Measurements from ENCODE around the gene TMEM167A. TPM values are rescaled to one million over a fixed set of nuclear protein-coding genes. Genes with fewer than 3 reads are reported as not detected.

TMEM167A gene
- total RNA-seq, 1 experiment from 2014 or later: 59.0 TPM

DNA sequence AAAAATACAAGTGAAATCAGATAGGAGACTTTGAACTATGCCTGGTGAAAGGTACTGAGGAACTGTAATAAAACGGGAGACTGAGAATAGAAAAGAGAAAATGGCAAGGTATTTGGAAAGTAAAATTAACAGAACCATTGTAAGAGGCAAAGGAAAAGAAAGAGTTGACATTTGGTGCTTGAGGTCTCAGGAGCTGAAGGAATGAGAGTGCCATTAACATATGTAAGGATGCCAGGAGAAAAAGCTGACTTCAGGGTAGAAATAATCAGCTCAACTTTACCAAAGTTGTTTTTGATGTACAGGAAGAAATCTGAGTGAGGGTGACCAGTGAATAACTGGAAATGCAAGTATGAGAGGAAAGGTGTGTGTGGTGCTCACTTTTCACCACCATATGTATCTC, 69.4 kb downstream of the TMEM167A start:
- no peak for DNase-seq (ENCODE audit: low read depth)
- in situ Hi-C loops (cut with HindIII; ENCODE audit: low pct_unique_long_range_greater_than_20kb, low sequenced_read_pairs): no loop called here

DNA sequence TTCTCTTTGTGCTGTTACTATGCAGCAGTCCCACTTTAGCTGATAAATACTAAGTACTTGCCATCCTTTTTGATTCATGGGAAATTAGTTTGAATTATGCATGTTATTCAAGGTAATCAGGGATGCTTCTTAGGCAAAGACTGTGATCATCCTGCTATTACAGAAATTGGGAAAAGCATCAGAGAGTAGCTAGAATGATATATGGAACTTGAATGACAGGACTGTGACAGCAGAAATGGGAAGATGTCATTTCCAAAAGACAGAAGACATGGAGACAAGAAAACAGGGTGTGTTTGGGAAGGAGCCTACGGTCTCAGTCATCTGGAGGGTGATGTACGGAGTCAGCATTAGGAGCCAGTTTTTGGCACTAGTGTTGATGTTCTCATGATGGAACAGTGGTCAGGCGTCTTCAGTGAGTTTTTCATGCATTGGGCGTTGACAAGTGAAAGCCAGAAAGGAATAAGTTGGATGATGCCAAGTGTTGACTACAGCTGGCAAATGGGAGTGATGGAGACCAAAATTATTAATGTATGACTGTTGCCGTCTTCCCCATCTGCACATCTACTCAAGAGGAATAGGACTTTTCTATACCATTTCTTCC, 70.4 kb downstream of the TMEM167A start:
- in situ Hi-C loops (cut with HindIII; ENCODE audit: low pct_unique_long_range_greater_than_20kb, low sequenced_read_pairs): no loop called here
- DNase-seq (ENCODE audit: low read depth): no peak

DNA sequence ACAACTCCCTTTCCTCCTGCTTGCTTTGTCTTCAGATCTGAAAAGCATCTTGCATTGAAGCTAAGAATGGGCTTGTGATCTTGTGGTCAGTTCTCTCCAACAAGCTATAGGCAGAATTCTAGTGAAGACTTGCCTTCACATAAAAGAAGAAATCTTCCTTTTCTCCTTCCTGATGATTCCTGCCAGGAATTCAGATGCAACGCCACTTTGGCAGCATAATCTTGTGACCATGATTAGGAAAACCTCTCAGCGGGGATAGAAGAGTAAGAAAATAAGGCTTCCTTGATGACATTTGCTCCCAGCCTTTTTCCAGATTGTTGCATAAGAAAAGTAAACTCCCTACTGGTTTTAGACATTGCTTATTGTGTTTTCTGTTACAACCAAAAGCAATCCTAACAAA, 73.4 kb downstream of the TMEM167A start:
- DNase-seq (ENCODE audit: low read depth): no peak
- in situ Hi-C loops (cut with HindIII; ENCODE audit: low pct_unique_long_range_greater_than_20kb, low sequenced_read_pairs): no loop called here

Other genes with a start within 250 kb of the TMEM167A start
- gene XRCC4, start 153 bp upstream of the TMEM167A start, total RNA-seq (2014; rRNA removed; shearing (Covaris generic); ENCODE audit: low replicate concordance): 10.4 and 15.6 TPM in 2 replicates